Measurements from ENCODE around the gene UNC45B.

- TF ChIP-seq EZH2 (IDR thresholded peaks at IDR 0.05; ENCODE audit: borderline replicate concordance, insufficient read depth, low read depth, low read length, poor library complexity, severe bottlenecking), result no peak
- TF ChIP-seq, protein P1, sequence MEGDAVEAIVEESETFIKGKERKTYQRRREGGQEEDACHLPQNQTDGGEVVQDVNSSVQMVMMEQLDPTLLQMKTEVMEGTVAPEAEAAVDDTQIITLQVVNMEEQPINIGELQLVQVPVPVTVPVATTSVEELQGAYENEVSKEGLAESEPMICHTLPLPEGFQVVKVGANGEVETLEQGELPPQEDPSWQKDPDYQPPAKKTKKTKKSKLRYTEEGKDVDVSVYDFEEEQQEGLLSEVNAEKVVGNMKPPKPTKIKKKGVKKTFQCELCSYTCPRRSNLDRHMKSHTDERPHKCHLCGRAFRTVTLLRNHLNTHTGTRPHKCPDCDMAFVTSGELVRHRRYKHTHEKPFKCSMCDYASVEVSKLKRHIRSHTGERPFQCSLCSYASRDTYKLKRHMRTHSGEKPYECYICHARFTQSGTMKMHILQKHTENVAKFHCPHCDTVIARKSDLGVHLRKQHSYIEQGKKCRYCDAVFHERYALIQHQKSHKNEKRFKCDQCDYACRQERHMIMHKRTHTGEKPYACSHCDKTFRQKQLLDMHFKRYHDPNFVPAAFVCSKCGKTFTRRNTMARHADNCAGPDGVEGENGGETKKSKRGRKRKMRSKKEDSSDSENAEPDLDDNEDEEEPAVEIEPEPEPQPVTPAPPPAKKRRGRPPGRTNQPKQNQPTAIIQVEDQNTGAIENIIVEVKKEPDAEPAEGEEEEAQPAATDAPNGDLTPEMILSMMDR (IDR thresholded peaks at IDR 0.05), result no peak
Measured at GRCh38 chr17:35138218-35138617, 9.4 kb upstream of the UNC45B start.

Measured in B cell (primary cell).